Stomach smooth muscle (tissue), 2 donors: Measurements from ENCODE around the gene ELK4.

Experiments used
- H3K27ac ChIP-seq: one replicate; pipeline ENCODE4 v1.7.0; 2013; ENCODE audit warnings: mild to moderate bottlenecking, low read length, inconsistent platforms
- H3K27me3 ChIP-seq, 2 donors: one replicate each; pipeline ENCODE4 v1.7.0; 2013; ENCODE audit warnings: low read length in 2 of 2; ENCODE audit not compliant: insufficient read depth in 2 of 2, control insufficient read depth in 1 of 2
- H3K36me3 ChIP-seq, 2 donors: one replicate each; pipeline ENCODE4 v1.7.0; 2013; ENCODE audit warnings: low read length in 2 of 2; ENCODE audit not compliant: control insufficient read depth in 2 of 2, insufficient read depth in 2 of 2
- H3K4me1 ChIP-seq: one replicate; pipeline ENCODE4 v1.7.0; 2013; ENCODE audit warnings: low read length; ENCODE audit not compliant: control insufficient read depth, insufficient read depth
- H3K4me3 ChIP-seq, 2 donors: one replicate each; pipeline ENCODE4 v1.7.0; 2013; ENCODE audit warnings: low read length in 2 of 2
- H3K9ac ChIP-seq, 2 donors: one replicate each; pipeline ENCODE4 v1.7.0; 2013; ENCODE audit warnings: low read length in 2 of 2, mild to moderate bottlenecking in 1 of 2
- H3K9me3 ChIP-seq, 2 donors: one replicate each; pipeline ENCODE4 v1.7.0; 2013; ENCODE audit warnings: low read length in 2 of 2; ENCODE audit not compliant: control insufficient read depth in 2 of 2
- donor health status: healthy.
- donor health status: Pancreatic carcinoma.

ELK4 gene

GRCh38 chr1:205604825-205605505, 26.8 kb downstream of the ELK4 start:
- peaks cover 5 to 7% of the 10 kb centered on the region in 2 donors for H3K36me3 ChIP-seq
- no peak overlapping the region for H3K9ac ChIP-seq
- H3K4me1 ChIP-seq: peaks cover 5% of the 10 kb centered on the region
- H3K27ac ChIP-seq: no peak overlapping the region
- no peaks in the 10 kb centered on the region for H3K9me3 ChIP-seq
- no peak overlapping the region for H3K4me3 ChIP-seq
- H3K27me3 ChIP-seq: no peaks in the 10 kb centered on the region

- H3K36me3 ChIP-seq: peaks cover 5 to 7% of the 10 kb centered on the region in 2 donors
- no peak overlapping the region for H3K27ac ChIP-seq
- no peaks in the 10 kb centered on the region for H3K9me3 ChIP-seq
- H3K4me1 ChIP-seq: peaks cover 13% of the 10 kb centered on the region
- no peak overlapping the region for H3K4me3 ChIP-seq
- no peaks in the 10 kb centered on the region for H3K27me3 ChIP-seq
- no peak overlapping the region for H3K9ac ChIP-seq
Measured at GRCh38 chr1:205604059-205604458, 27.8 kb downstream of the ELK4 start.

- peaks cover 3 to 5% of the 10 kb centered on the region in 2 donors for H3K36me3 ChIP-seq
Measured at GRCh38 chr1:205601205-205601604, 30.6 kb downstream of the ELK4 start.

GRCh38 chr1:205600085-205600484, 31.7 kb downstream of the ELK4 start:
- Histone ChIP-seq H3K4me1 (peaks cover 30% of the 10 kb centered on the region), H3K27ac (peak overlapping the region; percentile 81), H3K9ac (peak overlapping the region in 1 of 2 donors; percentile 47), H3K27me3 (no peaks in the 10 kb centered on the region), H3K4me3 (peak overlapping the region; percentile 33 to 52), H3K9me3 (no peaks in the 10 kb centered on the region), H3K36me3 (peaks cover 3 to 5% of the 10 kb centered on the region in 2 donors)

More at GRCh38 chr1:205601205-205601604, 30.6 kb downstream of the ELK4 start:
- Histone ChIP-seq H3K4me1 (peaks cover 30% of the 10 kb centered on the region), H3K27me3 (no peaks in the 10 kb centered on the region), H3K9ac (no peak overlapping the region), H3K27ac (no peak overlapping the region), H3K4me3 (no peak overlapping the region), H3K9me3 (no peaks in the 10 kb centered on the region)

GRCh38 chr1:205599669-205600042, 32.2 kb downstream of the ELK4 start:
- H3K4me3 ChIP-seq: peak overlapping the region; percentile 33 to 52
- peak overlapping the region; percentile 81 for H3K27ac ChIP-seq
- no peaks in the 10 kb centered on the region for H3K9me3 ChIP-seq
- peak overlapping the region; percentile 5 to 47 for H3K9ac ChIP-seq
- no peaks in the 10 kb centered on the region for H3K27me3 ChIP-seq
- peaks cover 3 to 5% of the 10 kb centered on the region in 2 donors for H3K36me3 ChIP-seq
- H3K4me1 ChIP-seq: peaks cover 30% of the 10 kb centered on the region

- no peaks in the 10 kb centered on the region for H3K9me3 ChIP-seq
- H3K27me3 ChIP-seq: no peaks in the 10 kb centered on the region
- H3K4me1 ChIP-seq: peaks cover 30% of the 10 kb centered on the region
- H3K4me3 ChIP-seq: peak overlapping the region; percentile 33 to 52
- H3K9ac ChIP-seq: peak overlapping the region in 1 of 2 donors; percentile 47
- H3K36me3 ChIP-seq: peaks cover 3% of the 10 kb centered on the region in 2 donors
- H3K27ac ChIP-seq: peak overlapping the region; percentile 81
Measured at GRCh38 chr1:205598841-205599668, 32.8 kb downstream of the ELK4 start.

- Histone ChIP-seq H3K27me3 (no peaks in the 10 kb centered on the region), H3K4me3 (no peak overlapping the region), H3K9me3 (no peaks in the 10 kb centered on the region), H3K27ac (no peak overlapping the region), H3K36me3 (peaks cover 2 to 3% of the 10 kb centered on the region in 2 donors), H3K4me1 (peaks cover 33% of the 10 kb centered on the region), H3K9ac (no peak overlapping the region)
Measured at GRCh38 chr1:205597691-205598314, 34.0 kb downstream of the ELK4 start.

- Histone ChIP-seq H3K36me3 (peaks cover 2 to 3% of the 10 kb centered on the region in 2 donors), H3K9me3 (no peaks in the 10 kb centered on the region), H3K4me1 (peaks cover 39% of the 10 kb centered on the region), H3K4me3 (no peak overlapping the region), H3K27me3 (no peaks in the 10 kb centered on the region), H3K27ac (no peak overlapping the region), H3K9ac (no peak overlapping the region)
Measured at GRCh38 chr1:205596876-205597275, 34.9 kb downstream of the ELK4 start.

GRCh38 chr1:205595861-205596260, 36.0 kb downstream of the ELK4 start:
- Histone ChIP-seq H3K9ac (no peak overlapping the region), H3K27ac (no peak overlapping the region), H3K27me3 (no peaks in the 10 kb centered on the region), H3K4me1 (peaks cover 42% of the 10 kb centered on the region), H3K4me3 (no peak overlapping the region), H3K9me3 (no peaks in the 10 kb centered on the region), H3K36me3 (peaks cover 0 to 2% of the 10 kb centered on the region in 2 donors)

GRCh38 chr1:205595435-205595834, 36.4 kb downstream of the ELK4 start:
- no peaks in the 10 kb centered on the region for H3K9me3 ChIP-seq
- H3K4me3 ChIP-seq: no peak overlapping the region
- H3K36me3 ChIP-seq: peaks cover 0 to 2% of the 10 kb centered on the region in 2 donors
- no peaks in the 10 kb centered on the region for H3K27me3 ChIP-seq
- H3K9ac ChIP-seq: no peak overlapping the region
- H3K27ac ChIP-seq: no peak overlapping the region
- peaks cover 41% of the 10 kb centered on the region for H3K4me1 ChIP-seq
